SKM-1 (cell line): ENCODE results near the gene STARD3.

Experiments used
- DNase-seq: peaks from one replicate; lab custom pipeline; 2025; ENCODE audit not compliant: unreplicated experiment; lab: John Stamatoyannopoulos, UW

The STARD3 gene

GRCh38 chr17:39658346-39658745 is 21.4 kb downstream of the STARD3 start:
- DNase-seq: no peak

- no peak for DNase-seq
Observed at GRCh38 chr17:39658760-39659159, 21.8 kb downstream of the STARD3 start.

DNA sequence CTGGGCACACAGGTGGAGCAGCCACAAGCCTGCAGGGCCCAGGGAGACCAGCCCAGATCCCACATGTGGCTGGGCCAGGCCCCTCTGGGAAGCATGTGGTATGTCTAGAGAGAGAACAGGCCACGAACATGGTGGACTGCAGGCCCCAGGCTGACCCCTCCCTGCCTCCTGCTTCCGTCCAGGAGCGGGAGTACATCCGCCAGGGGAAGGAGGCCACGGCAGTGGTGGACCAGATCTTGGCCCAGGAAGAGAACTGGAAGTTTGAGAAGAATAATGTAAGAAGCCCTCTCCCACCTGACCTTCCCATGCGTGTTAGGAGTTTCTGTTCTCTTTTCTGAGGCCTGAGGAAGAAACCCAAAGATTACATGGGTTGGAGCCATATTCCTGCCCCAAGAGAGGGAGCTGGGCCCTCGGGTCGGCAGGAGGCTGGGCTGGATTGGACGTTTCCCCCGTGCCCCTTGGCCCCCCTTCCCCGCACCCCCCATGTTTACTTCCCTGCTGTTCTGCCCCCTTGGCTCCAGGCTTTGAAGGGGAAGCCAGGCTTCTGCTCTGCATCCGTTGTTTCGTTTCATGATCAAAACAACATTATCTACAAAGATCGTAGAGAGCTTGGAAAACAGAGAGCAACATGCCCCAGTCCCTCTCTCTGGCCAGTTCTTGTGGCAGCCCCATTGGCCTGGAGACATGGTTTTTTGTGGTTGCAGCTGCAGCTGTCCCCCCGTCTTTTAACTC is 22.5 kb downstream of the STARD3 start:
- DNase-seq: no peak

- DNase-seq: no peak
Observed at GRCh38 chr17:39660011-39660360, 23.0 kb downstream of the STARD3 start.

GRCh38 chr17:39660397-39661385 is 23.7 kb downstream of the STARD3 start:
- DNase-seq: no peak

DNA sequence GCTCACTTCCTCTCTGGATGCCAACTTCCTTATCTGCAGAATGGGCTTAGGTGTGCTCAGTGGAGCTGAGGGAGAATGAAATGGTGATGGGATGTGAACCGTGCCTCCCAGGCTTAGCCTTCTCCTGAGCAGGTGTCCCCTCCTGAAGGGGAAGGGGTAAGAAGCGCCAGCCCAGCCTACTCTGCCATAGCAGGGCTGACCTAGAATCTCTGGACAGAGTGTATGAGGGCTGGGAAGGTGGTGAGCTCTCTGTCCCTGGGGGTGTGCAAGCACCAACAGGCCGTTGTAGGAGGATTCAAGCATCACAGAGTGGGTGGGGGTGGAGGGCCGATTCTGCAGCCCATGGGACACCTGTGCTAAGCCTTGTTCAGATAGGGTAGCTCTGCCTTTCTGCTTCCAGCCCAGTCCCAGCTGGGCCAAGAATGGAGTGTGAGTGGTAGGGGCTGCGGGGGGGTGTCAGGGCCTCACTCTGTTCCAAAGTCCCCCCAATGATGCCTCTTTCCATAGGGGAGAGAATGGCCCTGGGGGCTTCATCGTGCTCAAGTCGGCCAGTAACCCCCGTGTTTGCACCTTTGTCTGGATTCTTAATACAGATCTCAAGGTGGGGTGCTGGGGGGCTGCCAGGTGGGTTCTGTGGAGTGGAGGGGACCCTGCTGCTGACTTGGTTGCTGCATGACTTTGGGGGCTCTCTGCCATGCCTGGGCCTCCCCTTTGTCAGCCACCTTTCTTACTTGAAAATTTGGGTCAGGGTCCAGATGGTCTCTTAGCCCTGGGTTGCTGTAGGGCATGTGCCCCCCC is 25.0 kb downstream of the STARD3 start:
- no peak for DNase-seq

DNA sequence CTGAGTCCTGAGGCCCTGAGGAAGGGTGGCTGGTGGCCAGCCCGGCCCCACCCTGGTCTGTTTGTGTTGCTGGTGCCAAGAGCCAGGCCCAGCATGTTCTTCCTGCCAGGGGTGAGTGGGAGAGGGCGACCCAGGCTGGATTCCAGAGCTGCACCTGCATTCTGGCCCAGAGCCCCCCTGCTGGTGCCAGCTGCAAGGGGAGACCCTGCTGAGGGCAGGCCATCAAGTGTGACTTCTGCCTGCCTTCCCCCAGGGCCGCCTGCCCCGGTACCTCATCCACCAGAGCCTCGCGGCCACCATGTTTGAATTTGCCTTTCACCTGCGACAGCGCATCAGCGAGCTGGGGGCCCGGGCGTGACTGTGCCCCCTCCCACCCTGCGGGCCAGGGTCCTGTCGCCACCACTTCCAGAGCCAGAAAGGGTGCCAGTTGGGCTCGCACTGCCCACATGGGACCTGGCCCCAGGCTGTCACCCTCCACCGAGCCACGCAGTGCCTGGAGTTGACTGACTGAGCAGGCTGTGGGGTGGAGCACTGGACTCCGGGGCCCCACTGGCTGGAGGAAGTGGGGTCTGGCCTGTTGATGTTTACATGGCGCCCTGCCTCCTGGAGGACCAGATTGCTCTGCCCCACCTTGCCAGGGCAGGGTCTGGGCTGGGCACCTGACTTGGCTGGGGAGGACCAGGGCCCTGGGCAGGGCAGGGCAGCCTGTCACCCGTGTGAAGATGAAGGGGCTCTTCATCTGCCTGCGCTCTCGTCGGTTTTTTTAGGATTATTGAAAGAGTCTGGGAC is 25.8 kb downstream of the STARD3 start:
- DNase-seq: no peak

DNA sequence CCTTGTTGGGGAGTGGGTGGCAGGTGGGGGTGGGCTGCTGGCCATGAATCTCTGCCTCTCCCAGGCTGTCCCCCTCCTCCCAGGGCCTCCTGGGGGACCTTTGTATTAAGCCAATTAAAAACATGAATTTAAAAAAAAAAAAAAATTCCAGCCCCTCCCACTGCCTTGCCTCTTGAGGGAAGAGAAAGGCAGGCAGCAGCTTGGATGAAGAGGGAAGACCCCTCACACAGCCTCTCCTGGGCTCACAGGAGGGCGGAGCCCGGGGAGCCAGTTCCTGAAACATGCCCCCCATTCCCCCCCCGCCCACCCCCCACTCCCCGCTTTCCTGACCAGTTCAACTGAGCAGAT is 26.4 kb downstream of the STARD3 start:
- DNase-seq: no peak

DNA sequence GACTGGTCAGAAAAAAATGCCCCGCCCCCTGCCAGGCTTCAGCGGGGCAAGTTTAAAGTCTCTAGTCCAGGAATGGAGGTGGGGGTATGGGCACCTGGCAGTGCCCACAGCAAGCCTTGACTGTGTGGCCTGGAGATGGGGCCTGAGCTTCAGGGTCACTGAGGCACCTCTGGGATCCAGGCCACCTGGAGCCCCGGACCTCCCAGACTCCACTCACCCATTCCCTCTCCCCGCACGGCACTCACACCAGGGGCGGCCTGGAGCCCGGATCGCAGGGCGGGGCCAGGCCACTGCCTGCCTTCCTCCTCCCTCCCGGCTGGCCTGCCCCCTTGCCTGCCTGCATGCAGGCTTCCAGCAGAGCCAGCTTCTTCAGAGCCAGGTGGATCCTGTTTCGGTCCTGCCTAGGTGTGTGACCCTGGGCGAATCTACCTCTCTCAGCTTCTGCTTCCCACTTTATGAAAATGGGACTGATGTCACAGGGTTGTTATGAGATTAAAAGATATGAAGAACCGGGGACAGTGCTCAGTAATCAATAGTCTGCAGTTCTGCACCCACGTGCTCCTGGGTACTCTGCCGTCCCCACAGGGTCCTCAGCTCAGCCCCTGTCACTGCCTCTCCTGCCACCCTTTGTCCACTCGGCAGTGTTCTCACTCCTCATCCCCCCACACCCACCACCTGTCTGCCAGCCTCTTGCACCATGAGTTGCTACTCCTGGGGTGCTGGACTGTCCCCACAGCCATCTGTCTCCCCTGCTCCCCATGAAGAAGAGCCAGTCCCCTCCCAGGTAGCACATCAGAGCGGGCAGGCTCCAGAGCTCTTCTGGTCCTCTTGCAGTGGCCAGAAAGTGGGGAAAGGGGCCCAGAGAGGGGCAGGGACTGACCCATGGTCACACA is 27.0 kb downstream of the STARD3 start:
- DNase-seq: no peak

DNA sequence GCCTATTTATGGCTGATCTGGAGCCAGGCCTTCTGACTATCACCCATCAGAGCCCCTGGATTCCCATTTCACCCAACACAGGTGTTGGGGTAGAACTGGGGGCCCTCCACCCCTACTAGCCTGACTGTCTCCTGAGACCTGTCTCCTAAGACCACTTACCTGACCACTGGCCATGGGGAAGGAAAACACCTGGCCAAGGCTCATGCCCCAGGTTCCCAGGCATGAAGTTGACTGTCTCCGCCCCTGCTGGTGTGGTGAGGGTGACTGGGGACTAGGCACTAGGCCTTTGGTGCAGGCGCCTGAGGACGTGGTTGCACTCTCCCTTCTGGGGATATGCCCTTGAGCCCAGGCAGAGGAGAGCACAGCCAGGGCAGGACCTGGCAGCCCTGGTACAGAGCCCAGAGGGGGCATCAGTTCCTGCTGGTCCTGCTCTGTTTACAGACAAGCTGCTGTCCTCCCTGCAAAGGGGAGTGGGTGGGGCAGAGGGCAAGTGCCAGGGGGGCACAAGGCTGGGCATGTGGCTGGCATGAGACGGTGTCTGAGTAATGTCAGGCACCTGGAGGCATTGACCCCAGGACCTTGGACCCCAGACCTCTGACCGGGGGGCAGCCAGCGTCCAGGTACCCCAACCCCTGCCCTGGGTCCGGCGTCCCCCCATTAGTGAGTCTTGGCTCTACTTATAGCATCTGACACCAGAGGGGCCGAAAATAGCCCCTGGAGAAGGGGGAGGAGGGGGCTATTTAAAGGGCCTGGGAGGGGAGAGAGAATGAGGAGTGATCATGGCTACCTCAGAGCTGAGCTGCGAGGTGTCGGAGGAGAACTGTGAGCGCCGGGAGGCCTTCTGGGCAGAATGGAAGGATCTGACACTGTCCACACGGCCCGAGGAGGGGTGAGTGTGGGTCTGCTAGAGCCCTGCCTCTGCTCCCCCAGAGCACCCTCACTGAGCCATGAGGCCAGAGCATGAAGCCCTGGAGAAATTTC is 27.9 kb downstream of the STARD3 start, which contains the start of gene TCAP:
TCAP (plus strand) TSS at position 769 of the 981 bp plus-strand sequence; CDS start at position 780, 11 bp downstream.
- DNase-seq: no peak

DNA sequence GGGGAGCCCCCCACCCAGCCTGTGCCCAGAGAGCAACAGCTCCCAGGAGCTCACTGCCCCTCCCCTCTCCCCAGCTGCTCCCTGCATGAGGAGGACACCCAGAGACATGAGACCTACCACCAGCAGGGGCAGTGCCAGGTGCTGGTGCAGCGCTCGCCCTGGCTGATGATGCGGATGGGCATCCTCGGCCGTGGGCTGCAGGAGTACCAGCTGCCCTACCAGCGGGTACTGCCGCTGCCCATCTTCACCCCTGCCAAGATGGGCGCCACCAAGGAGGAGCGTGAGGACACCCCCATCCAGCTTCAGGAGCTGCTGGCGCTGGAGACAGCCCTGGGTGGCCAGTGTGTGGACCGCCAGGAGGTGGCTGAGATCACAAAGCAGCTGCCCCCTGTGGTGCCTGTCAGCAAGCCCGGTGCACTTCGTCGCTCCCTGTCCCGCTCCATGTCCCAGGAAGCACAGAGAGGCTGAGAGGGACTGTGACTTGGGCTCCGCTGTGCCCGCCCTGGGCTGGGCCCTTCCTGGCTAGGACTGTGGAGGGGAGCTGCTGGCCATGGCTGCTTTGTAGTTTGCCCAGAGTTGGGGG is 28.8 kb downstream of the STARD3 start:
- no peak for DNase-seq

- no peak for DNase-seq
Observed at GRCh38 chr17:39666231-39666600, 29.3 kb downstream of the STARD3 start.

DNA sequence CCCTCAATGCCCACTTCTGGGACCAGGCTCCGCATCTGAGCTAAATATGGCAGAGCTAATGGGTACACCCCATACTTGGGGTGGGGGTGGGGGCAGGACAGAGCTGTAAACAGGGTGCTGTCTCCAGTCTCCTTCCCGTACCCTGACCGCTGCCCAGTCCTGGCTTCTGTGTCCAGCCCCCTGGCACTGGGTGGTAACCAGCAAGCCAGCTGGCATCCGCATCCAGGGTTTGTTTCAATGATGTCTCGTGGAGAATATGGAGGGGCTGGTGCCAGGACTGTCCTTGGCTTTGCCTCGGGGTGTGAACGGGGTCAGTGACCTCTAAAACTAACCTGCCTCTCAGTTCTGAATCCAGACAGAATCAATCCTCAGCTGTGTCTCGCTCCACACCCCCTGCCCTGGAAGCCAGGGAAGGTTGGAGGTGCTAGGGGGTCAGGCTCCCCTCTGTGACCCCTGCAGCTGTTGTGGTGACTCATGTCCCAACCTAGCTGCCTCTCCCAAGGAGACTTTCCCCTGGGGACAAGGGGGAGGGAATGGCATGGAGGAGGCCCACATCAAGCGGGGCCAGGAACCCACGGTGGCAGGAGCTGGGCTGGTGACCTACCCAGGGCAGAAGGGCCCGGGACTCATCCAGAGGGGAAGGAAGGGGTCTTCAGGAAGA is 29.8 kb downstream of the STARD3 start:
- DNase-seq: no peak

DNA sequence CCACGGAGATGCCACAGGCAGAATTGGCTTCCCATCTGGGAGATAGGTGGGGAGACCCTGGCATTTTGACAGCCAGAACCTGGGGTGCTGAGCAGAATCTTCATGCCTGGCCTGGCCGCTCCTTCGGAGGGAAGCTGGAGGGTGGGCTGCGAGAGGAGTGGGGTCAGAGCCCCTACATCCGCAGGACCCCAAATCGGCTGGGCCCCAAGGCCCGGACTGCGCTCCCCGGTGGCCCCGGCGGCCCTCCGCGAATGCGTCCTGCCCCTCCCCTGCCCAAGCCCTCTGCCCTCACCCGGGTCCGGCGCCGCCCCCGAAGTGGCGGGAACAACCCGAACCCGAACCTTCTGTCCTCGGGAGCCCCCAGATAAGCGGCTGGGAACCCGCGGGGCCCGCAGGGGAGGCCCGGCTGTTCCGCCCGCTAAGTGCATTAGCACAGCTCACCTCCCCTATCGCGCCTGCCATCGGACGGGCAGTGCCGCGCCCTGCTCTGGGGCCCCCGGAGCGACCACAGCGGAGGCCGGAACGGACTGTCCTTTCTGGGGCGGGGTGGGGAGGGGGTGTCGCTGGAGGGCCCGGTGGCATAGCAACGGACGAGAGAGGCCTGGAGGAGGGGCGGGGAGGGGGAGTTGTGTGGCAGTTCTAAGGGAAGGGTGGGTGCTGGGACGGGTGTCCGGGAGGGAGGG is 30.5 kb downstream of the STARD3 start:
- no peak for DNase-seq

GRCh38 chr17:39667945-39668924 is 31.3 kb downstream of the STARD3 start, which contains the start of gene PNMT:
PNMT (plus strand) TSS chr17:39668453; CDS start chr17:39668476, 23 bp downstream.
- DNase-seq: no peak
